ENCODE measurements around the gene AHRR.

The AHRR gene

DNA sequence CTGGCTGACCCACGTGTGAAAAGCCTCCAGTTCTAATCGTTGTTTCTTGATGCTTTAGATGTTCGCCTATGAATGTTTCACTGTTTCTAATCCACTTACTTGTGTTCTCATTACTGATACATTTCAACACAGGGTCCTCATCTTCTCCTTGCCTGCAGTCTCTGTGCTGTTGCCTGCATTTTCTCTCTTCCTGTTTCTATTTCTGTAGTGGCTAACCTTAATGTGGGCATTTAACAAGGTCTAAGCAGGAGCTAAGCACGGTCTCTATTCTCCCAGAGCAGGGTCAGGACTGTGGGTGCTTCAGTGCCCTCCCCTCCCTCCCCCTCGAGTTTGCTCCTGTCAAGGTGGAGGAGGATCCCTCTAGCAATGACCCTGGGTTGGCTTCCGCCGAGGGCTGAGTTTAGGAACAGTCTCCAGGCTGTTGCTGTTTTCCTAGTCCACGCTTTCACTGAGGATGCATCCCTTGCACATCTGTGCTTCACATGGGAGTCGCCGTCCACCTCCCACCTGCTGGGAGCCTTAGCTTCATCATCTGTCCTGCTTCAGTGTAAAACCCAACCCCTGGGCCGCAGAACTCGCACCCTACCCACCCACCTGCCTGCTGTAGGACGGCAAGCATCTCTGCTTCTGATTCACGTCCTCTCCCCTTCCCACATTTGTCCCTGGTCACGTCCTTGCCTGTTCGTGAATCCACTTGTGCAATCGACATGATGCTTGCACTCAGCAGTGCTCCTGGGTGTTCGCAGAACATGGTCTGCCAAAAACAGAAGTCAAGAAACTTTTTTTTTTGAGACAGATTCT is 119.1 kb downstream of the AHRR start:
- ChIA-PET CTCF (interaction anchor here (1.3 kb wide), 1 partner anchor 124 kb away, joined by 3 read pairs; no protein-coding TSS in a partner anchor), POLR2A (ENCODE audit: low non-redundant PET) (no interaction called here)
- TF ChIP-seq CTCF (conservative IDR thresholded peaks at IDR 0.05; ENCODE audit: low read depth) = no peak
- no peak for DNase-seq (ENCODE audit: low spot score)
- peak overlapping the region; percentile 9; the same call in 1 of the 2 replicates for H3K27ac ChIP-seq

- ChIA-PET CTCF (interaction anchor here (0.6 to 0.7 kb wide), 2 partner anchors 11 to 785 kb away, joined by 3 to 8 read pairs; no protein-coding TSS in a partner anchor), POLR2A (ENCODE audit: low non-redundant PET) (no interaction called here)
Measured at GRCh38 chr5:441996-442334, 120.5 kb downstream of the AHRR start.

DNA sequence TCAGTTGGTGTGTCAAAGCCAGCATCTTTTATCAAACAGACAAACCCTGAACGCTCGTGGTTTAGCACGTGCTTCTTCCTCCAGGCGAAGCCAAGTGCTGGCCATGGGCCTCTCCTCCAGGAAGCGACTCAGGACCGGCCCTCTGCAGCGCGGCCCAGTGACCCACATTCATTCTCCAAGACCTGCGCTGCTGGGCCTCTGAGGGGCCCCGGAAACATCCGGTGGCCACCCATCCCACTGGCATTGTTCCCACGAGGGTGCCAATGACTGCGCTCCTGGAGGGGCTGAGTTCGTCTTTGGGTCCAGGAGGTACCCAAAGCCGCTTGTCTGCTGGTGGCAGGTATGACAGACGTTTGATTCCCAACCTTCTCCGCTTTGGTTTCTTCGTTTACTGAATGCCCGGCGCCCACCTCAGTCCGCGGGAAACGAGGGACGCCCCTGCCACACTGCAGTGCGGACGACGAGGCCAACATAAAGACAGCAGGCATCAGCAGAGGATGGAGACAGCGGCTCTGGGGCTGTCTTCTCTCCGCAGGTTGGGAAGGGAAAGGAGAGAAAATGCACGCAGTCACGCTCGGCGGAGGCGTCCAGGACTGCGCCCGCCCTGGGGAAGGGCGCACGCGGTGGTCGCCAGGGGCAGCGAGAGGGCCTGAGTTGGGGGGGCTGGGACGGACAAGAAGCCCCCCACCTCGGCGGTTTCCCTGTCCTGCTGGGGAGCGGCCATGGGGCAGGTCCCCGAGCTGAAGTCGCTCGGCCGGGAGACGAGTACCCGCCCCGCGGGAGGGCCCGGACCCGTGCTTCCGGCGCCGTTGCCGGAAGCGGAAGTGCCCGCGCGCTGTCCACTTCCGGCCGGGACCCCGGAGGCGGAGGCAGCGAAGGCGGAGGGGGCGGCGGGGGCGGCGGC is 121.1 kb downstream of the AHRR start, which contains the start of gene EXOC3:
EXOC3 (plus strand) TSS at position 842 of the 904 bp plus-strand sequence. CDS start 3,030 bp downstream, outside the sequence.
- POLR2A ChIA-PET (ENCODE audit: low non-redundant PET) = no interaction called here
- peak; percentile 89 for DNase-seq (ENCODE audit: low spot score)
- CTCF ChIA-PET = interaction anchor here (0.6 kb wide), 1 partner anchor 11 kb away, joined by 3 read pairs; no protein-coding TSS in a partner anchor
- TF ChIP-seq CTCF (conservative IDR thresholded peaks at IDR 0.05; ENCODE audit: low read depth) = no peak
- peak within 1 kb of the TSS; percentile 79 for H3K27ac ChIP-seq

More at GRCh38 chr5:441996-442334, 120.5 kb downstream of the AHRR start:
- no peak for DNase-seq (ENCODE audit: low spot score)
- peak overlapping the region; percentile 79 for H3K27ac ChIP-seq
- TF ChIP-seq CTCF (conservative IDR thresholded peaks at IDR 0.05; ENCODE audit: low read depth) = no peak

DNA sequence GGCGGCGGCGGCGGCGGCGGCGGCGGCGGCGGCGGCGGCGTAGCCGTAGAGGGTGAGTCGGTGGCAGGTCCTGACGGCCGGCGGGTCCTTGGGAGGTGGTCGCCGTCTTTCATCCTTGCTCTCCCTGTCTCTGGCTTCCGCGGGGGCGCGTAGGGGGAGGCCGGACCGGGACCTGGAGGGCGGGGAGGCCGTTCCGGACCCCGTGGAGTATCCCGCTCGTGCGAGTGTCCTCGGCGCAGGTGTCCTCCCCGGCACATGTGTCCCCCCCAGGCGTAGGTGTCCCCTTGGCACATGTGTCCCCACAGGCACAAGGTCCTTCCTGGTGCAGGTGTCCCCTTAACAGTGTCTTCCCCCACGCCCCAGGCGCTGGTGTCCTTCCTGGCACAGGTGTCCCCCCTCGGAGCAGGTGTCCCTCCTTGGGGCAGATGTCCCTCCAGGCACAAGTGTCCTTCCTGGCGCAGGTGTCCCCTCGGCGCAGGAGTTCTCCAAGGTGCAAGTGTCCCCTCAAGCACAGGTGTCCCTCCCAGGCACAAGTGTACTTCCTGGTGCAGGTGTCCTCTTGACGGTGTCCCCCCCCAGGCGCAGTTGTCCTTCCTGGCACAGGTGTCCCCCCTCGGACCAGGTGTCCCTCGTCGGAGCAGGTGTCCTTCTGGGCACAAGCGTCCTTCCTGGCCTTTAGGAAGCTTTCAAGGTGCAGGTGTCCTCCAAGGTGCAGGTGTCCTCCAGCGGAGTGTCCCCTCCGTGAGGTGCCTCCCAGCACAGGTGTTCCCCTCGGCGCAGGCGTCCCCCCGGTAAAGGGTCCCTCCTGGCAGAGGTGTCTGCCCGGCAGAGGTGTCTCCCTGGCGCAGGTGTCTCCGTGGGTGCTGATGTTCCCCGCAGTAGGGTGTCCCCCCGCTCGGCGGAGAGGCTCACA is 122.0 kb downstream of the AHRR start:
- DNase-seq (ENCODE audit: low spot score) = peak; percentile 36
- no peak for TF ChIP-seq CTCF (conservative IDR thresholded peaks at IDR 0.05; ENCODE audit: low read depth)
- peak overlapping the region; percentile 79 for H3K27ac ChIP-seq
- ChIA-PET CTCF (no interaction called here), POLR2A (ENCODE audit: low non-redundant PET) (no interaction called here)

DNA sequence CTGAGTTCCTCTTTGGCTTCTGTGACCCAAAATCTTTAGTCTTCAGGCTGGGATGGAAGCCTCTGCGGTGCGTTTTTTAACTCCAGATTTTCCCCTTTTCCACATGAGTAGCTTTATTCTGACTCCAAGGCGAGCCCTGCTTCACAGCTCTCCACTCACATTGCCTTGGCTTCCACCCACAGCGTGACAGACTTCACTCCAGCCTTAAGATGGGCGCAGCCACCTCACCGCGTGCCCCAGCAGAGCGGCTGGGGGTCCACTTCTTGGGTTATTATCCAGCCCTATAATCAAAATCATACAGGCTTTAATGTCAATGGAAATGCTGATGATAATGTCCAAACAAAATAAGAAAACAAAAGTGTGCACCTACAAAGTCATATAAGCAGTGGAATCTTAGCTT is 122.7 kb downstream of the AHRR start:
- ChIA-PET CTCF (no interaction called here), POLR2A (ENCODE audit: low non-redundant PET) (no interaction called here)
- peak overlapping the region; percentile 79; the same call in 1 of the 2 replicates for H3K27ac ChIP-seq
- no peak for DNase-seq (ENCODE audit: low spot score)
- TF ChIP-seq CTCF (conservative IDR thresholded peaks at IDR 0.05; ENCODE audit: low read depth) = no peak
